GM19193 (cell line): ENCODE measurements around the gene NDUFS6.

ENCODE experiments used
- POLR2A ChIP-seq: IDR thresholded peaks from 4 replicates; pipeline ENCODE4 v1.6.1; 2011; ENCODE audit not compliant: insufficient read depth, insufficient read length; ENCODE audit errors: extremely low read depth

NDUFS6 gene

GRCh38 chr5:1785062-1785461, 16.1 kb upstream of the NDUFS6 start:
- TF ChIP-seq POLR2A, result no peak

- TF ChIP-seq POLR2A, result no peak
Observed at GRCh38 chr5:1785984-1786383, 15.2 kb upstream of the NDUFS6 start.

GRCh38 chr5:1786621-1787471, 14.4 kb upstream of the NDUFS6 start:
- TF ChIP-seq POLR2A, result no peak

- no peak for TF ChIP-seq POLR2A
Observed at GRCh38 chr5:1787472-1788047, 13.6 kb upstream of the NDUFS6 start.

GRCh38 chr5:1788200-1788599, 13.0 kb upstream of the NDUFS6 start:
- no peak for TF ChIP-seq POLR2A

- no peak for TF ChIP-seq POLR2A
Observed at GRCh38 chr5:1788828-1789227, 12.4 kb upstream of the NDUFS6 start.

- no peak for TF ChIP-seq POLR2A
Observed at GRCh38 chr5:1789834-1790471, 11.3 kb upstream of the NDUFS6 start.

- TF ChIP-seq POLR2A, result no peak
Observed at GRCh38 chr5:1791176-1791575, 10.0 kb upstream of the NDUFS6 start.

- no peak for TF ChIP-seq POLR2A
Observed at GRCh38 chr5:1792842-1793266, 8.4 kb upstream of the NDUFS6 start.

- TF ChIP-seq POLR2A, result no peak
Observed at GRCh38 chr5:1793301-1793740, 7.9 kb upstream of the NDUFS6 start.

- no peak for TF ChIP-seq POLR2A
Observed at GRCh38 chr5:1793966-1794900, 7.0 kb upstream of the NDUFS6 start.

- TF ChIP-seq POLR2A, result no peak
Observed at GRCh38 chr5:1794901-1795290, 6.3 kb upstream of the NDUFS6 start.

- TF ChIP-seq POLR2A, result no peak
Observed at GRCh38 chr5:1795506-1795905, 5.7 kb upstream of the NDUFS6 start.

- no peak for TF ChIP-seq POLR2A
Observed at GRCh38 chr5:1795931-1796330, 5.3 kb upstream of the NDUFS6 start.
